CD8-positive, alpha-beta memory T cell (primary cell): ENCODE measurements around the gene BLOC1S5. TPM values are rescaled to one million over a fixed set of nuclear protein-coding genes. Genes with fewer than 3 reads are reported as not detected.
"Not testable (repeated sequence)": the region's sequence is repeated elsewhere in the genome, so short reads cannot be mapped to it uniquely, and the experiment has no call there.

Source experiments
- CTCF ChIA-PET: fragments of 350-600 bp; sonication (Branson Sonifier 250); formaldehyde crosslinking; loops from one replicate; lab custom pipeline; 2021; ENCODE audit warnings: antibody characterized with exemption; lab: Charles Lee
- POLR2A ChIA-PET: fragments of 350-600 bp; sonication (Branson Sonifier 250); formaldehyde crosslinking; loops from one replicate; lab custom pipeline; 2021; ENCODE audit warnings: antibody characterized with exemption; lab: Charles Lee
- DNase-seq, 5 donors: peaks; one replicate each; pipeline versions ENCODE4 v3.0.0 to v3.0.0-alpha.2; 2020 to 2022; ENCODE audit warnings: mixed read lengths in 1 of 5
- H3K27ac ChIP-seq: one replicate; pipeline ENCODE4 v1.7.0; 2013; ENCODE audit warnings: low read depth, mild to moderate bottlenecking, low read length, moderate library complexity
- H3K27me3 ChIP-seq: 2 replicates; pipeline ENCODE4 v1.7.0; 2013; ENCODE audit warnings: low read length, mild to moderate bottlenecking; ENCODE audit not compliant: insufficient read depth, poor library complexity, severe bottlenecking
- H3K36me3 ChIP-seq: 2 replicates; pipeline ENCODE4 v1.7.0; 2013; ENCODE audit warnings: mild to moderate bottlenecking, low read length, moderate library complexity; ENCODE audit not compliant: insufficient read depth
- H3K4me1 ChIP-seq: 2 replicates; pipeline ENCODE4 v1.7.0; 2013; ENCODE audit warnings: mild to moderate bottlenecking, low read length, moderate library complexity; ENCODE audit not compliant: insufficient read depth
- H3K4me3 ChIP-seq: 2 replicates; pipeline ENCODE4 v1.7.0; 2013; ENCODE audit warnings: mild to moderate bottlenecking, low read length
- H3K9me3 ChIP-seq: 2 replicates; pipeline ENCODE4 v1.7.0; 2013; ENCODE audit warnings: mild to moderate bottlenecking, low read length
- H3K27ac Mint-ChIP-seq, 8 donors: one replicate each; pipeline ENCODE4 v1.8.0; 2020 to 2021; ENCODE audit warnings: mixed read lengths in 8 of 8, mild to moderate bottlenecking in 6 of 8, inconsistent platforms in 3 of 8, moderate library complexity in 3 of 8
- H3K27me3 Mint-ChIP-seq, 2 donors: one replicate each; pipeline ENCODE4 v1.8.0; 2020 to 2021; ENCODE audit warnings: mixed read lengths in 2 of 2, mild to moderate bottlenecking in 1 of 2, moderate library complexity in 1 of 2
- H3K36me3 Mint-ChIP-seq, 3 donors: one replicate each; pipeline ENCODE4 v1.8.0; 2020 to 2021; ENCODE audit warnings: mixed read lengths in 3 of 3, inconsistent platforms in 1 of 3, mild to moderate bottlenecking in 1 of 3
- H3K4me1 Mint-ChIP-seq, 3 donors: one replicate each; pipeline ENCODE4 v1.8.0; 2020 to 2021; ENCODE audit warnings: mixed read lengths in 3 of 3, inconsistent platforms in 1 of 3, mild to moderate bottlenecking in 1 of 3
- H3K4me3 Mint-ChIP-seq, 7 donors: one replicate each; pipeline ENCODE4 v1.8.0; 2020 to 2021; ENCODE audit warnings: mixed read lengths in 7 of 7, mild to moderate bottlenecking in 6 of 7, moderate library complexity in 4 of 7, inconsistent platforms in 2 of 7
- H3K9me3 Mint-ChIP-seq, 5 donors: one replicate each; pipeline ENCODE4 v1.8.0; 2020 to 2022; ENCODE audit warnings: mixed read lengths in 5 of 5, mild to moderate bottlenecking in 3 of 5, moderate library complexity in 2 of 5, inconsistent platforms in 1 of 5
- polyA plus RNA-seq: library from polyadenylated mRNA; unstranded; fragments of 300-500 nt; fragmentation: Illumina TruSeq; gene quantifications from one replicate; pipeline ENCODE4 v1.2.3, GENCODE V29; 2021
- total RNA-seq, 2 experiments: library from RNA; stranded (reverse); gene quantifications; one replicate each; pipeline ENCODE4 v1.2.3, GENCODE V29; 2021

The BLOC1S5 gene
- total and polyA plus RNA-seq, 3 experiments from 2014 or later, result 20.0 to 27.9 (median 22.6) TPM

DNA sequence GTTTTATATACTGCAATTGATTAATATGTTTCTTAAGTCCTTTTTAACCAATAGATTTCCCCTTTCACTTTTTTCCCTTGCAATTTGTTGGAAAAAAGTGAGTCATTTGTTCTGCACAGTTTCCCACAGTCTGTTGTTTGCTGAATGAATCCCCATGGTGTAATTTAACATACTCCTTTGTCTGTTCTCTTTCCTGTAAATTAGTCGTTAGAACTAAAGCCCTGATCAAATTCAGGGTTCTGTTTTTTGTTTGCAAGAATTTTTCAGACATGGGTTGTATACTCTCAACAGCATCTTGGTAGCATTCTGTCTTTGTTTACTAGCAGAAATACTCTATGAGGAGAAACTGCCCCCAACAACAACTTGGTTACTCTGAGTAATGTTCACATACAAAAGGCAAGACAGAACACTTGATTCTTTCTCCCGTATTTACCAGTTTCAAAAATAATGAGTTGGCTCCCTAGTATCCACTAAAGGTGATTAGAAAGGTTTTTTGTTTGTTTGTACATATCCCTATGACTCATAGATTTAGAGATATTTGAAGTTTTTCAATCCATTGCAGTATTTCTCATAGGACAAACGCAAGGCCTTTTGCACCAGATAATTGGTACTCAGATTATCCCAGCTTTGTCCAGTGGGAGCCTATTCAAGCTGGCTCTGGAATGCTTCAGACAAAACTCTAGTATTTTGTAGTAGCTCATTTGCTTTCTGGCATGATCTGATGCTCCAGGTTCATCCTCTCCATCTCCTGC lies 16.5 kb downstream of the BLOC1S5 start:
- H3K4me3 ChIP-seq, result no peak overlapping the region
- Mint-ChIP-seq H3K27ac (no peak overlapping the region), H3K36me3 (peaks cover 30 to 53% (median 48%) of the 10 kb centered on the region in 3 donors), H3K9me3 (peaks cover 0 to 5% (median 4%) of the 10 kb centered on the region in 5 donors), H3K4me3 (no peak overlapping the region), H3K27me3 (no peaks in the 10 kb centered on the region), H3K4me1 (peaks cover 2 to 18% (median 14%) of the 10 kb centered on the region in 3 donors)
- H3K27ac ChIP-seq, result no peak overlapping the region
- H3K9me3 ChIP-seq, result no peaks in the 10 kb centered on the region
- CTCF ChIA-PET, result no interaction called here
- POLR2A ChIA-PET, result no interaction called here
- no peaks in the 10 kb centered on the region for H3K27me3 ChIP-seq
- H3K4me1 ChIP-seq, result no peaks in the 10 kb centered on the region
- H3K36me3 ChIP-seq, result no peaks in the 10 kb centered on the region
- no peak for DNase-seq

DNA sequence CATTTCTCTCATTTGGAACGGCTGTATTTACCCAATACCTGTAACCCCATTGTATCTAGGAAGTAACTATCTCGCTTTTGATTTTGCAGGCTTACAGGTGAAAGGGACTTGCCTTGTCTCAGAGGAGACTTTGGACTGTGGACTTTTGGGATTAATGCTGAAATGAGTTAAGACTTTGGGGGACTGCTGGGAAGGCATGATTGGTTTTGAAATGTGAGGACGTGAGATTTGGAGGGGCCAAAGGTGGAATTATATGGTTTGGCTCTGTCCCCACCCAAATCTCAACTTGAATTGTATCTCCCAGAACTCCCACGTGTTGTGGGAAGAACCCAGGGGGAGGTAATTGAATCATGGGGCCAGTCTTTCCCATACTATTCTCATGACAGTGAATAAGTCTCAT lies 18.4 kb downstream of the BLOC1S5 start:
- H3K4me3 ChIP-seq, H3K4me3 Mint-ChIP-seq, H3K4me1 ChIP-seq, CTCF ChIA-PET, H3K27me3 Mint-ChIP-seq, H3K9me3 Mint-ChIP-seq, H3K9me3 ChIP-seq, H3K36me3 ChIP-seq, DNase-seq, H3K27ac ChIP-seq, POLR2A ChIA-PET, H3K27me3 ChIP-seq: not testable (repeated sequence)
- H3K4me1 Mint-ChIP-seq, result peaks cover 2 to 13% (median 10%) of the 10 kb centered on the region in 3 donors
- H3K36me3 Mint-ChIP-seq, result peaks cover 26 to 51% (median 50%) of the 10 kb centered on the region in 3 donors
- peak overlapping the region in 1 of 8 donors; percentile 38 for H3K27ac Mint-ChIP-seq

DNA sequence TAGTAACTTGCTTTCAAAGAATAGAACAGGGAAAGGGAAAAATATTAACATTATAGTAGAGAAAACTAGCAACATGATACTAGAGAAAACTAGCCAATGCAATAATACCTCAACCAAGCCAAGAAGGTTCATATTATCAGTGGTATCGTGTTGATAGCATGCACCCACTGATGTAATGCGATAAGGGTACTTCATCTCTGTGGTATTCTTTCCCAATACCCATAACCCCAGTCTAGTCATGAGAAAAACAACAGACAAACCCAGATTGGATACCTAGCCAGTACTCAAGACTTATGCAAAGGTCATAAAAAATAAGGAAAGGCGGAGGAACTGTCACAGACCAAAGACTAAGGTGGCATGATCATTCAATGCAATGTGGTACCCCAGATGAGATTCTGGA lies 21.0 kb downstream of the BLOC1S5 start:
- H3K4me1 ChIP-seq, result no peaks in the 10 kb centered on the region
- no peaks in the 10 kb centered on the region for H3K27me3 Mint-ChIP-seq
- peak overlapping the region in 1 of 8 donors; percentile 46 for H3K27ac Mint-ChIP-seq
- peaks cover 40 to 63% (median 58%) of the 10 kb centered on the region in 3 donors for H3K36me3 Mint-ChIP-seq
- no peaks in the 10 kb centered on the region for H3K9me3 ChIP-seq
- peaks cover 0 to 5% (median 4%) of the 10 kb centered on the region in 5 donors for H3K9me3 Mint-ChIP-seq
- H3K27ac ChIP-seq, result no peak overlapping the region
- ChIA-PET CTCF (no interaction called here), POLR2A (no interaction called here)
- no peak for DNase-seq
- no peaks in the 10 kb centered on the region for H3K27me3 ChIP-seq
- no peak overlapping the region for H3K4me3 Mint-ChIP-seq
- no peak overlapping the region for H3K4me3 ChIP-seq
- peaks cover 2 to 17% (median 15%) of the 10 kb centered on the region in 3 donors for H3K4me1 Mint-ChIP-seq
- H3K36me3 ChIP-seq, result no peaks in the 10 kb centered on the region

DNA sequence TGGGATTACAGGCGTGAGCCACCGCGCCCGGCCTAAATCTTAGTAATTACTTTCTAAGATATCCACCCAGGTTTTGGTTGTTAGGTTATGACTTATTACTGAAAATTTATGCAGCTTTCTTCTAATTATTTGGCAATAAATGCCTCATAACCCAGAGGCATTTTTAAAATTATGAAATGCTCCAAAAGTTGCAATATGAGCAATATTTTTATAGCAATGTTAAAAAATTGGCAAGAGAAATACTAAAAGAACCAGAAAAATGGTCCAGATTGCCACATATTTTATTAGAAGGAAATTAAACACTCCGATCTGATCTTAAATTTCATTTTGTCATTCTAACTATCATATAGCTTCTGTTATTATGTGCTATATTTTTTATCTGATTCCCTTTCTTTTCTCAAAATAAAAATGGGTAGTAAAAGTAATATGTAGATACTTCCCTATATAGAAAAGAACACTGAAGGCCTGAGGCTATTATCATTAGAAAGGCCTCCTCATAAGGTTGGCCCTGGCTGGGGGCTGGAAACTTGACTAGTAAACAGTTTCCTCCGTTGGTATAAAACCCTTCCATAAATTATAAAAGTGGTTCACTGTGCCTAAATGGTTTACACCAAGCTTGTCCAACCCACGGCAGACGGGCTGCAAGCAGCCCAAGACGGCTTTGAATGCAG lies 22.1 kb downstream of the BLOC1S5 start:
- H3K9me3 ChIP-seq, result no peaks in the 10 kb centered on the region
- DNase-seq, result no peak
- no peak overlapping the region for H3K4me3 ChIP-seq
- peaks cover 0 to 5% (median 4%) of the 10 kb centered on the region in 5 donors for H3K9me3 Mint-ChIP-seq
- H3K36me3 ChIP-seq, result no peaks in the 10 kb centered on the region
- H3K4me3 Mint-ChIP-seq, result no peak overlapping the region
- no peaks in the 10 kb centered on the region for H3K4me1 ChIP-seq
- no peaks in the 10 kb centered on the region for H3K27me3 Mint-ChIP-seq
- POLR2A ChIA-PET, result no interaction called here
- H3K36me3 Mint-ChIP-seq, result peaks cover 36 to 59% (median 59%) of the 10 kb centered on the region in 3 donors
- no peak overlapping the region for H3K27ac ChIP-seq
- H3K27me3 ChIP-seq, result no peaks in the 10 kb centered on the region
- peaks cover 12 to 29% (median 26%) of the 10 kb centered on the region in 3 donors for H3K4me1 Mint-ChIP-seq
- CTCF ChIA-PET, result no interaction called here
- no peak overlapping the region for H3K27ac Mint-ChIP-seq

DNA sequence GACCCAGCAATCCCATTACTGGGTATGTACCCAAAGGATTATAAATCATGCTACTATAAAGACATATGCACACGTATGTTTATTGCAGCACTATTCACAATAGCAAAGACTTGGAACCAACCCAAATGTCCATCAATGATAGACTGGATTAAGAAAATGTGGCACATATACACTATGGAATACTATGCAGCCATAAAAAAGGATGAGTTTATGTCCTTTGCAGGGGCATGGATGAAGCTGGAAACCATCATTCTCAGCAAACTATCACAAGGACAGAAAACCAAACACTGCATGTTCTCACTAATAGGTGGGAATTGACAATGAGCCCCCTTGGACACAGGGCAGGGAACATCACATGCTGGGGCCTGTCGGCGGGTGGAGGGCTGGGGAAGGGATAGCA lies 30.1 kb downstream of the BLOC1S5 start:
- H3K9me3 Mint-ChIP-seq, H3K4me3 Mint-ChIP-seq, H3K4me3 ChIP-seq, H3K27me3 ChIP-seq, H3K9me3 ChIP-seq, DNase-seq, H3K36me3 ChIP-seq, H3K27ac ChIP-seq, POLR2A ChIA-PET, CTCF ChIA-PET, H3K4me1 ChIP-seq, H3K27ac Mint-ChIP-seq, H3K27me3 Mint-ChIP-seq: not testable (repeated sequence)
- peaks cover 15 to 56% (median 43%) of the 10 kb centered on the region in 3 donors for H3K36me3 Mint-ChIP-seq
- peaks cover 57 to 69% (median 66%) of the 10 kb centered on the region in 3 donors for H3K4me1 Mint-ChIP-seq

DNA sequence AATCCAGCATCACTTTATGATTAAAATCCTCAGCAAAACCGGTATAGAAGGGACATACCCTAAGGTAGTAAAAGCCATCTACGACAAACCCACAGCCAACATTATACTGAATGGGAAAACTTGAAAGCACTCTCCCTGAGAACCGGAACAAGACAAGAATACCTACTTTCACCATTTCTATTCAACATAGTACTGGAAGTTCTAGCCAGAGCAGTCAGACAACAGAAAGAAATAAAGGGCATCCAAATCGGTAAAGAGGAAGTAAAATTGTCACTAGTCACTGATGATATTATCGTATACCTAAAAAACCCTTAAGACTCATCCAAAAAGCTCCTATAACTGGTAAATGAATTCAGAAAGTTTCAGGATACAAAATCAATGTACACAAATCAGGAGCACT lies 33.3 kb downstream of the BLOC1S5 start:
- CTCF ChIA-PET, result no interaction called here
- no peak overlapping the region for H3K4me3 ChIP-seq
- H3K4me1 Mint-ChIP-seq, result peaks cover 48 to 60% (median 50%) of the 10 kb centered on the region in 3 donors
- peaks cover 13 to 41% (median 41%) of the 10 kb centered on the region in 3 donors for H3K36me3 Mint-ChIP-seq
- no peaks in the 10 kb centered on the region for H3K36me3 ChIP-seq
- H3K27ac ChIP-seq, result no peak overlapping the region
- POLR2A ChIA-PET, result no interaction called here
- H3K27ac Mint-ChIP-seq, result peak overlapping the region in 2 of 8 donors; percentile 9 to 30
- DNase-seq, result no peak
- no peaks in the 10 kb centered on the region for H3K4me1 ChIP-seq
- H3K4me3 Mint-ChIP-seq, result no peak overlapping the region
- peaks cover 0 to 3% (median 0%) of the 10 kb centered on the region in 5 donors for H3K9me3 Mint-ChIP-seq
- no peaks in the 10 kb centered on the region for H3K9me3 ChIP-seq
- H3K27me3 Mint-ChIP-seq, result no peaks in the 10 kb centered on the region
- no peaks in the 10 kb centered on the region for H3K27me3 ChIP-seq

DNA sequence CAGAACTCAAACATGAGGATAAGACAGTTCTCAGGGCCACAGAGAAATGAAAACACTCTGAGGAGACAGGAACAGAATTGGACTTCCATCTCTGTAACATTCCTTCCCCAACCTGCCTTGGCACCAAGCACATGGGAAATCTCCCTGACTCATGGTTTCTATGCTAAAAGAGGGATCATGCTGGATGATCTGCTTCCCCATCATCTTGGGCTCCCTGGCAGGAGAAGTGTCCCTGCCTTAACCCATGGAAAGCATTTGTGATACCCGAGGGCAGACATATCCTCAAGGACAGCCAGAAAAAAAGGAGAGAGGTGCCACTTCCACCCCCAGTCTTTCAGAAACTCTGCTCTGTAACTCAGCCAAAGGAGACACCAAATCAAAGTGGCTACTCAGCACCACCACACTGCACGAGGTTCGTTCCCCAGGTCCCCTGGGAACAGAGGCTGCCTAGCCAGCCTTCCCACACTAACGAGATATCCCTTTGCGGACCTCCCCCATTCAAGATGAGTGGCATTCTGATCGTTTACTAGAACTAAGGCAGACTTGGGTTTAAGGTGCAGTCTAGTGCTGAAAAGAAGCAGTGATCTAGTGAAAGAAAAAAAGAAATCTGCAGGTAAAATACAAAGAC lies 34.8 kb downstream of the BLOC1S5 start:
- peak overlapping the region in 1 of 8 donors; percentile 51 for H3K27ac Mint-ChIP-seq

More for the DNA sequence above, 34.8 kb downstream of the BLOC1S5 start:
- CTCF ChIA-PET, result no interaction called here
- no peaks in the 10 kb centered on the region for H3K36me3 ChIP-seq
- H3K4me1 Mint-ChIP-seq, result peaks cover 42 to 53% (median 43%) of the 10 kb centered on the region in 3 donors
- POLR2A ChIA-PET, result no interaction called here
- peaks cover 0 to 3% (median 0%) of the 10 kb centered on the region in 5 donors for H3K9me3 Mint-ChIP-seq
- no peaks in the 10 kb centered on the region for H3K4me1 ChIP-seq
- peaks cover 7 to 46% (median 31%) of the 10 kb centered on the region in 3 donors for H3K36me3 Mint-ChIP-seq
- DNase-seq, result no peak
- H3K27me3 Mint-ChIP-seq, result no peaks in the 10 kb centered on the region
- H3K9me3 ChIP-seq, result no peaks in the 10 kb centered on the region
- no peak overlapping the region for H3K27ac ChIP-seq
- no peaks in the 10 kb centered on the region for H3K27me3 ChIP-seq
- no peak overlapping the region for H3K4me3 Mint-ChIP-seq
- no peak overlapping the region for H3K4me3 ChIP-seq
